ENCODE results near the gene GAB1. TPM values are rescaled to one million over a fixed set of nuclear protein-coding genes. Genes with fewer than 3 reads are reported as not detected.
"Not testable (repeated sequence)": the region's sequence is repeated elsewhere in the genome, so short reads cannot be mapped to it uniquely, and the experiment has no call there.

Gene GAB1
- total RNA-seq, 6 experiments from 2014 or later: 6.6 to 8.9 (median 6.9) TPM

GRCh38 chr4:143348233-143349077 is 11.8 kb downstream of the GAB1 start:
- Mint-ChIP-seq H3K9me3 (no peaks in the 10 kb centered on the region), H3K27ac (no peak overlapping the region), H3K27me3 (ENCODE audit: insufficient read depth) (peaks cover 2% of the 10 kb centered on the region; the same call in 1 of the 2 replicates), H3K36me3 (ENCODE audit: low read depth) (no peaks in the 10 kb centered on the region), H3K4me3 (no peak overlapping the region), H3K4me1 (ENCODE audit: low read depth) (peaks cover 40% of the 10 kb centered on the region)
- no peak for DNase-seq
- TF ChIP-seq CTCF (IDR thresholded peaks at IDR 0.05): no peak

- not testable (repeated sequence) for H3K4me3 Mint-ChIP-seq; DNase-seq; H3K27me3 Mint-ChIP-seq (ENCODE audit: insufficient read depth); H3K27ac Mint-ChIP-seq; H3K36me3 Mint-ChIP-seq (ENCODE audit: low read depth); H3K9me3 Mint-ChIP-seq
- H3K4me1 Mint-ChIP-seq (ENCODE audit: low read depth): peaks cover 40% of the 10 kb centered on the region
Observed at GRCh38 chr4:143349858-143350527, 13.3 kb downstream of the GAB1 start.

GRCh38 chr4:143351149-143351691 is 14.5 kb downstream of the GAB1 start:
- Mint-ChIP-seq H3K27ac (no peak overlapping the region), H3K27me3 (ENCODE audit: insufficient read depth) (peaks cover 2% of the 10 kb centered on the region; the same call in 1 of the 2 replicates), H3K4me1 (ENCODE audit: low read depth) (peaks cover 40% of the 10 kb centered on the region)

GRCh38 chr4:143351774-143352451 is 15.2 kb downstream of the GAB1 start:
- DNase-seq: no peak
- Mint-ChIP-seq H3K4me1 (ENCODE audit: low read depth) (peaks cover 40% of the 10 kb centered on the region), H3K9me3 (no peaks in the 10 kb centered on the region), H3K27ac (no peak overlapping the region; the same call in 1 of the 2 replicates), H3K27me3 (ENCODE audit: insufficient read depth) (peaks cover 2% of the 10 kb centered on the region; the same call in 1 of the 2 replicates), H3K4me3 (peak overlapping the region; percentile 9; the same call in 1 of the 2 replicates), H3K36me3 (ENCODE audit: low read depth) (no peaks in the 10 kb centered on the region)
- no peak for TF ChIP-seq CTCF (IDR thresholded peaks at IDR 0.05)

More at GRCh38 chr4:143351149-143351691, 14.5 kb downstream of the GAB1 start:
- H3K9me3 Mint-ChIP-seq: no peaks in the 10 kb centered on the region
- no peak for TF ChIP-seq CTCF (IDR thresholded peaks at IDR 0.05)
- no peaks in the 10 kb centered on the region for H3K36me3 Mint-ChIP-seq (ENCODE audit: low read depth)
- no peak for DNase-seq
- no peak overlapping the region for H3K4me3 Mint-ChIP-seq

- Mint-ChIP-seq H3K4me3 (peak overlapping the region; percentile 9; the same call in 1 of the 2 replicates), H3K36me3 (ENCODE audit: low read depth) (no peaks in the 10 kb centered on the region), H3K27me3 (ENCODE audit: insufficient read depth) (peaks cover 2% of the 10 kb centered on the region; the same call in 1 of the 2 replicates), H3K27ac (peak overlapping the region; percentile 0; the same call in 1 of the 2 replicates), H3K4me1 (ENCODE audit: low read depth) (peaks cover 40% of the 10 kb centered on the region), H3K9me3 (no peaks in the 10 kb centered on the region)
- TF ChIP-seq CTCF (IDR thresholded peaks at IDR 0.05): no peak
- DNase-seq: no peak
Observed at GRCh38 chr4:143352720-143353119, 16.0 kb downstream of the GAB1 start.

Data from HFFc6 (cell line).